Hepatocyte (in vitro differentiated cells): ENCODE measurements around the gene CMTM8.

Experiments
- EZH2 ChIP-seq: fragments of 200-600 bp; sonication (generic); IDR thresholded peaks from 2 replicates; pipeline ENCODE4 v1.6.1; 2016; ENCODE audit warnings: antibody characterized with exemption, mild to moderate bottlenecking, borderline replicate concordance
- EZH2phosphoT487 ChIP-seq: fragments of 200-600 bp; sonication (generic); IDR thresholded peaks from one replicate; pipeline ENCODE4 v1.6.1; 2018; ENCODE audit warnings: antibody characterized with exemption, mild to moderate bottlenecking, low read depth, moderate library complexity; ENCODE audit not compliant: unreplicated experiment, severe bottlenecking
- TF ChIP-seq, protein P1 (sequence below): fragments of 200-600 bp; sonication (generic); IDR thresholded peaks from 2 replicates; pipeline ENCODE4 v1.5.1; 2016; ENCODE audit warnings: antibody characterized with exemption, mild to moderate bottlenecking; ENCODE audit not compliant: poor library complexity

DNA sequence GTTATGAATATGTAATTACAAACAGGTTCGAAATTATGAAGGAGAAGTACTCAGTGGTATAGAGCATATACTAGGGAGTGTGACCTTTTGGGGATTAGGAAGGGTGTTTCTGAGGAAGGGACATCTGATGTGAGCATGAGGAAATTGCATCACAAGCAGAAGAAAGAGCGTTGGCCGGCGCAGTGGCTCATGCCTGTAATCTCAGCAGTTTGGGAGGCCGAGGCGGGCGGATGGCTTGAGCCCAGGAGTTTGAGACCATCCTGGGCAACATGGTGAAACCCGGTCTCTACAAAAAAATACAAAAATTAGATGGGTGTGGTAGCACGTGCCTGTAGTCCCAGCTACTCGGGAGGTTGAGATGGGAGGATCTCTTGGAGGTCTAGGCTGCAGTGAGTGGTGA lies 160.1 kb downstream of the CMTM8 start:
- TF ChIP-seq, protein P1, sequence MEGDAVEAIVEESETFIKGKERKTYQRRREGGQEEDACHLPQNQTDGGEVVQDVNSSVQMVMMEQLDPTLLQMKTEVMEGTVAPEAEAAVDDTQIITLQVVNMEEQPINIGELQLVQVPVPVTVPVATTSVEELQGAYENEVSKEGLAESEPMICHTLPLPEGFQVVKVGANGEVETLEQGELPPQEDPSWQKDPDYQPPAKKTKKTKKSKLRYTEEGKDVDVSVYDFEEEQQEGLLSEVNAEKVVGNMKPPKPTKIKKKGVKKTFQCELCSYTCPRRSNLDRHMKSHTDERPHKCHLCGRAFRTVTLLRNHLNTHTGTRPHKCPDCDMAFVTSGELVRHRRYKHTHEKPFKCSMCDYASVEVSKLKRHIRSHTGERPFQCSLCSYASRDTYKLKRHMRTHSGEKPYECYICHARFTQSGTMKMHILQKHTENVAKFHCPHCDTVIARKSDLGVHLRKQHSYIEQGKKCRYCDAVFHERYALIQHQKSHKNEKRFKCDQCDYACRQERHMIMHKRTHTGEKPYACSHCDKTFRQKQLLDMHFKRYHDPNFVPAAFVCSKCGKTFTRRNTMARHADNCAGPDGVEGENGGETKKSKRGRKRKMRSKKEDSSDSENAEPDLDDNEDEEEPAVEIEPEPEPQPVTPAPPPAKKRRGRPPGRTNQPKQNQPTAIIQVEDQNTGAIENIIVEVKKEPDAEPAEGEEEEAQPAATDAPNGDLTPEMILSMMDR = no peak
- no peak for TF ChIP-seq EZH2
- TF ChIP-seq EZH2phosphoT487 = no peak
